Ishikawa (cell line): ENCODE results near the gene ANO3.
A peak's percentile ranks its signal among the peaks of the same experiment; 100 is the strongest.

Experiments used
- EP300 ChIP-seq: IDR thresholded peaks from 2 replicates; pipeline ENCODE4 v1.6.1; 2012; ENCODE audit warnings: borderline replicate concordance
- TEAD4 ChIP-seq: IDR thresholded peaks from 2 replicates; pipeline ENCODE4 v1.6.1; 2012
- YY1 ChIP-seq: IDR thresholded peaks from 2 replicates; pipeline ENCODE4 v1.6.1; 2012; ENCODE audit warnings: low read depth
- TF ChIP-seq, protein P1 (sequence below): IDR thresholded peaks from 2 replicates; pipeline ENCODE4 v1.6.1; 2012

DNA sequence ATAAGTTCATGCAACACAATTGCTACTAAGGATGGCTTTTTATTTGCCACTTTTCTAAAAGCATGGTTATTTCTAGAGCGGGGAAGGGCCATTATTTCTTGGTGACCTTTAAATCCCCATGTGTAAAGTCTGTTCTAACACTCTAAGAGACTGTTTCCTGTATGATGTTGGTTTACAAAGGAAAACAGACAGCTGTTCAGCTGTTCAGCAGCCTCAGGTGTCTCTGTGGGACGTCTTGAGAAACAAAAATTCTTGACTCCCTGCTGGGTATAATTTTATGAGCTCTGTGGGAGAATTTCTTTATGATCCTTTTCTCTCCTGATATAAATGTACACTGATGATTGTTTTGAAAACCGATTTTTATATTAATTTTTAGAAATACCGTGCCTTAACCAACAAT is 226.3 kb downstream of the ANO3 start:
- TF ChIP-seq, protein P1, sequence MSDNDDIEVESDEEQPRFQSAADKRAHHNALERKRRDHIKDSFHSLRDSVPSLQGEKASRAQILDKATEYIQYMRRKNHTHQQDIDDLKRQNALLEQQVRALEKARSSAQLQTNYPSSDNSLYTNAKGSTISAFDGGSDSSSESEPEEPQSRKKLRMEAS, result no peak
- TF ChIP-seq YY1, result no peak
- no peak for TF ChIP-seq EP300
- TF ChIP-seq TEAD4, result peak; percentile 54
